NCI-H2196 treated with DMSO at 0.1 percent for 48 hours (cell line): ENCODE measurements around the gene WIPF3.

Experiments
- DNase-seq: peaks from one replicate; lab custom pipeline; 2025; ENCODE audit not compliant: unreplicated experiment; lab: John Stamatoyannopoulos, UW

The WIPF3 gene

GRCh38 chr7:29809533-29810155 lies 3.3 kb downstream of the WIPF3 start:
- no peak for DNase-seq

- DNase-seq, result no peak
Measured at GRCh38 chr7:29810297-29810696, 4.0 kb downstream of the WIPF3 start.

GRCh38 chr7:29810813-29811482 lies 4.6 kb downstream of the WIPF3 start:
- DNase-seq, result no peak

GRCh38 chr7:29811586-29811985 lies 5.3 kb downstream of the WIPF3 start:
- peak; percentile 24 for DNase-seq

GRCh38 chr7:29812185-29812876 lies 6.0 kb downstream of the WIPF3 start:
- no peak for DNase-seq

GRCh38 chr7:29815181-29816105 lies 9.1 kb downstream of the WIPF3 start:
- DNase-seq, result no peak

GRCh38 chr7:29818308-29818707 lies 12.0 kb downstream of the WIPF3 start:
- no peak for DNase-seq

GRCh38 chr7:29825775-29826529 lies 19.6 kb downstream of the WIPF3 start:
- DNase-seq, result no peak

- DNase-seq, result no peak
Measured at GRCh38 chr7:29826530-29826822, 20.2 kb downstream of the WIPF3 start.

GRCh38 chr7:29826904-29827303 lies 20.6 kb downstream of the WIPF3 start:
- no peak for DNase-seq

- DNase-seq, result no peak
Measured at GRCh38 chr7:29831705-29832104, 25.4 kb downstream of the WIPF3 start.

- no peak for DNase-seq
Measured at GRCh38 chr7:29833929-29834328, 27.6 kb downstream of the WIPF3 start.

GRCh38 chr7:29835718-29836117 lies 29.4 kb downstream of the WIPF3 start:
- no peak for DNase-seq

GRCh38 chr7:29839302-29839701 lies 33.0 kb downstream of the WIPF3 start:
- no peak for DNase-seq

- no peak for DNase-seq
Measured at GRCh38 chr7:29839921-29840320, 33.6 kb downstream of the WIPF3 start.

GRCh38 chr7:29840701-29841100 lies 34.4 kb downstream of the WIPF3 start:
- no peak for DNase-seq

GRCh38 chr7:29841926-29842701 lies 35.8 kb downstream of the WIPF3 start:
- no peak for DNase-seq

GRCh38 chr7:29843093-29843492 lies 36.8 kb downstream of the WIPF3 start:
- DNase-seq, result no peak

GRCh38 chr7:29843726-29844125 lies 37.4 kb downstream of the WIPF3 start:
- no peak for DNase-seq

GRCh38 chr7:29844559-29844958 lies 38.3 kb downstream of the WIPF3 start:
- DNase-seq, result no peak
